EH (cell line): Measurements from ENCODE around the gene PDGFA.
A peak's percentile ranks its signal among the peaks of the same experiment; 100 is the strongest.

Experiments used
- DNase-seq: peaks from one replicate; pipeline ENCODE4 v3.0.0-alpha.2; 2015; ENCODE audit warnings: low read depth

Gene PDGFA

DNA sequence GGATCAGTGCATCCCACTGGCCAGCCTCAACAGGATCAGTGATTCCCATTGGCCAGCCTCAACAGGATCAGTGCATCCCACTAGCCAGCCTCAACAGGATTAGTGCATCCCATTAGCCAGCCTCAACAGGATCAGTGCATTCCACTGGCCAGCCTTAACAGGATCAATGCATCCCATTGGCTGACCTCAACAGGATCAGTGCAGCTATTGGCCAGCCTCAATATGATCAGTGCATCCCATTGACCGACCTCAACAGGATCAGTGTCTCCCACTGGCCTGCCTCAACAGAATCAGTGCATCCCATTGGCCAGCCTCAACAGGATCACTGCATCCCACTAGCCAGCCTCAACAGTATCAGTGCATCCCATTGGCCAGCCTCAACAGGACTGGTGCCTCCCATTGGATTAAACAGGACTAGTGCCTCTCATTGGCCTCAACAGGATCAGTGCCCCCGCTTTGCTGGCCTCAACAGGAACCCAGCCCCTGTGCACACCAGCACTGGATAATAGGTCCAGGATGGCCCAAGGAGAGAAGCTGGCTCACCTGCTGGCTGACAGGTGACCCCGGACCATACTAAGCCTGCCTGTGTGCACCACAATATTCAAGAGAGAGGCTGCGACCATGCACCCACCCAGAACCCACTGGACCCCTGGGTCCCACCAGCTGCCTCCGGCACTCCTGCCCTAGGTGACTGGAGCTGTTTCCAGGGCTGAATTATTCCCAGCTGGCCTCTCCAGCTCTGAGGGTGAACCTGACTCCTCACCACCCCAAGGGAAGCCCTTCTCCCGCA is 59.9 kb downstream of the PDGFA start:
- DNase-seq: no peak

DNA sequence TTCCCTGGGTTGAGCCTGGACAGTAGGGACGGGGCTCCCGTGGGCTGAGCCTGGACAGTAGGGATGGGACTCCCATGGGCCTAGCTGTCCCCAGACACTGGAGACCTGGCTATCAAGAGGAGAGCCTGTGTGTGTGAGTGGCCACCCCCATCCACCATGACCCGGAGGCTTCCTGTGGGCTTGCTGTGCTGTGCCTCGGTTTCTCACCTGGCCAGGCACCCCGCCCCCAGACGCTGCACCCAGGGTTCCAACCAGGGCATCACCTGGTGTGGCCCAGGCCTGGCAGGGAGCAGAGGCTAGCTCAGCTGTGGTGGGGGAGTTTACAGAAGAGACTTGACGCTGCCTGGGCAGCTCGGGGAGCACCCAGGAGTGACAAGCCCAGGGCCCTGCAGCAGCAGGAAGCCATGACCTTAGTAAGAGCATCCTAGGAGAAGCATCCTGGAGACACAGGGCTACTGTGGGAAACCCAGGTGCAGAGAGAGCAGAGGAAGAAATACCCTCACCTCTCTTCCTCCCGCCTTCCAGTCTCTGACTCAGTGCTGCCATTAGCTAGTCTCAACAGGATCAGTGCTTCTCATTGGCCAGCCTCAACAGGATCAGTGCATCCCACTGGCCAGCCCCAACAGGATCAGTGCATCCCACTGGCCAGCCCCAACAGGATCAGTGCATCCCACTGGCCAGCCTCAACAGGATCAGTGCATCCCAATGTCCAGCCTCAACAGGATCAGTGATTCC is 61.0 kb downstream of the PDGFA start:
- no peak for DNase-seq

DNA sequence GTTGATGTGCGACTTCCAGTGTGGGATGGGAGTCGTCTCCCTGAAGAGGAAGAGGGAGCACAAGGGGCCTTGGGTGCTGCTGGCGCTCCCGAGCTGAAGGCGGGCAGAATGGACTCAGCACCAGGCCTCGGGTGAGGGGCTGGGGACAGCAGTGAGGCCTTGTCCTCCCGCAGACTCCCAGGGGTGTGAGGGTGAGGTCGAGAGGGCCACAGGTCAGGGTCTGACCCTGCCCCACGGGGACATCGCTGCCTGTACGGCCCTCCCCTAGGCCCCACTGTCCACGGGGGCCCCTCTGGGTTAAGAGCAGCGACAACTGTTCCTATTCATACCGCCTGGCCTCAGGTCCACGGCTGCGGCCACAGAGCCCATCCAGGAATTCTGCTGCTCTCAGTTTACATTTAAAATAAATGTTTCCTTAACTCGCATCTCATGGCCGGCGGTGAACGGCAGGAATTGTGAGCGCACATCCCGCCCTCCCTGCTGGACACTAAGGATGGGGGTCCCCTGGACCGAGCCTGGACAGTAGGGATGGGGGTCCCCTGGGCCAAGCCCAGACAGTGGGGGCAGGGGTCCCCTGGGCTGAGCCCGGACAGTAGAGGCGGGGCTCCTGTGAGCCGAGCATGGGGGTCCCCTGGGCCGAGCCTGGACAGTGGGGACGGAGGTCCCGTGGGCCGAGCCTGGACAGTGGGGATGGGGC is 61.7 kb downstream of the PDGFA start:
- no peak for DNase-seq

DNA sequence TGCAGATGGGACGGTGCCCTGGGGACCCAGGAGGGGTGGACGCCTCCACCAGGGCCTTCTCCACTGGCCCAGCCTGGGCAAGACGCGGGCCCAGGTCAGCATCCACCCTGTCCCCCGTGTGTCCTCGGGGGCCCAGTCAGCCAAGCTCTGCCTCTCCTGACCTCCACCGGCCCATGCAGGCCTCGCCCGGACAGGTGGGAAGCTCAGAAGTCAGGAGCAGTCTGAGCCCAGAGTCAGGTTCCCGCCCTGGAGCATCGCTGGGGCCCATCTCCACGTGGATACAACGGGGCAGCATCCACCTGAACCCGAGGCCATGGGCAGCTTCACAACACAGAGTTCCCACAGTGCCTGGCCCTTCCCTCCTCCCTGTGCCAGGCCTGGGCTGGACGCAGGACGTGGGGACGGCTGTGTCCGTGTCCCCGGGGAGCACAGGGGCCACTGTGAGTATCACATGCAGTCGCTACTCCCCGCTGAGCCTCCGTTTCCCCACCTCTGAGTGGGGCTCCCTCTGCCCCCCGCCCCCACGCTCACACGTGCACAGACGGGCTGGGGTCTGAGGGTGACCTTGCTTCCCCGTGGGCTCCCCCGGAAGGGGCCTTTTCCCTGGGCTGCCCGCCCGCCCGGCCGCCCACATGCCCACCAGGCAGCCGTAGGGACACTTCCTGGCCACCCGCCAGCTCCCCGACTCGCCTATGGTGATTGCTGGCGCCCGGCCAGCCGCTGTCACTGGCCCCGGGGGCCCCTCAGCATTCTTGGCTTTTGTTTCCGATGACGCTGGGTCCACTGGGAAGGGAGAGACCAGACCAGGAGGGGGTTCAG is 64.3 kb downstream of the PDGFA start:
- DNase-seq: no peak

DNA sequence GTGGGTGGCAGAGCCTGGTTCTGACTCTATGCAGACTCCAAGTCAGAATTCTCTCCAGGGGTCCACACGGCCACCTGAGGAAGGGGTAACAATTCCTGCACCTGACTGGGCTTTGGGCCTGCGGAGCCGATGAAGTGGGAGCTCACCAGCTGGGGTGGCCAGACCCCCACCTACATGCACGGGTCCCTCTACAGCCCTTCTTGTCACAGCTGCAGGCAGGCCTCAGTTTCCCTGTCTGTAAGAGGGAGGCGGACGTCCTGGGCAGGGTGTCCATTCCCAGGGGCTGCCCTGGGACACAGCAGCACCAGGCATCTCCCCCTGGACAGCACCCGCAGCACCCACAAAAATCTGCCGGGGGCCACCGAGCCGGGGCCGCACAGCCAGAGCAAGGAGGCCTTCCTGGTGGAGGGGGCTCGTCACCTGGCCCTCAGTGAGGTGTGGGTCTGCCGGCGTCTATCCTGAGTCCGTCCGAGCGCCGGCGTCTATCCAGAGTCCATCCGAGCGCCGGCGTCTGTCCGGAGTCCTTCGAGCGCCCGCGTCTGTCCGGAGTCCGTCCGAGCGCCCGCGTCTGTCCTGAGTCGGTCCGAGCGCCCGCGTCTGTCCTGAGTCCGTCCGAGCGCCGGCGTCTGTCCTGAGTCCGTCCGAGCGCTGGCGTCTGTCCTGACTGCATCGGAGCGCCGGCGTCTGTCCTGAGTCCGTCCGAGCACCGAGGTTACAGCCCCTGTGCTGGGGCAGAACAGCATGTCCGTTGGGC is 65.1 kb downstream of the PDGFA start:
- no peak for DNase-seq

DNA sequence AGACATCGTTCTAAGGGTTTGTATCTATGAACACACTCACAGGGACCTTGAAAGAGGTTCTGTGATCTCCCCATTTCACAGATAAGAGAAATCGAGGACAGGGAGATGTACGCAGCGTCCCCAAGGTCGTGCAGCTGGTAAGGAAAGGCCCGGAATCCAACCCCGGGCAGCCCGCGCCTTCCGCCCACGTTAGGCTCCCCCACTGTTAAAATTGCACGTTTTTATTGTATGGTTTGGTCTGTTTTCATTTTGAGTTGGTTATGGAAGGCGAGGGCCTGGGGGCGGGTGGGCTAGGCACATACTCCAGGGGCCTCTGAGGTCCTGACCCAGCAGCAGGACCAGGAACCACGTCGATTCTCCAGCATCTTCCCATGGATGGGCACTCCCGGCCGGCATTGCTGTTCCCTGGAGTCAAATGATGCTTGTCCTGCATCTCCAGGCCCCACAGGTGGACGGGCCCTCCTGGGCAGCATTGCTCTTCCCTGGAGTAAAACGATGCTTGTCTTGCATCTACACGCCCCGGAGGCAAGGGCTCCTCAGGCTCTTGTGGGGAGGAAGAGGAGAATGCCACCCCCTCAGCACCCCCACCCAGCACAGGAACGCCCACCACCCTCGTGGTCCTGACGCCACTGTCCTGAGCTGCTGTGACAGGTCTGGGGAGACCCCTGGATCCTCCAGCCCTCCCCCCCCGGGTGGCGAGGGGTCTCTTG is 65.9 kb downstream of the PDGFA start:
- no peak for DNase-seq

DNA sequence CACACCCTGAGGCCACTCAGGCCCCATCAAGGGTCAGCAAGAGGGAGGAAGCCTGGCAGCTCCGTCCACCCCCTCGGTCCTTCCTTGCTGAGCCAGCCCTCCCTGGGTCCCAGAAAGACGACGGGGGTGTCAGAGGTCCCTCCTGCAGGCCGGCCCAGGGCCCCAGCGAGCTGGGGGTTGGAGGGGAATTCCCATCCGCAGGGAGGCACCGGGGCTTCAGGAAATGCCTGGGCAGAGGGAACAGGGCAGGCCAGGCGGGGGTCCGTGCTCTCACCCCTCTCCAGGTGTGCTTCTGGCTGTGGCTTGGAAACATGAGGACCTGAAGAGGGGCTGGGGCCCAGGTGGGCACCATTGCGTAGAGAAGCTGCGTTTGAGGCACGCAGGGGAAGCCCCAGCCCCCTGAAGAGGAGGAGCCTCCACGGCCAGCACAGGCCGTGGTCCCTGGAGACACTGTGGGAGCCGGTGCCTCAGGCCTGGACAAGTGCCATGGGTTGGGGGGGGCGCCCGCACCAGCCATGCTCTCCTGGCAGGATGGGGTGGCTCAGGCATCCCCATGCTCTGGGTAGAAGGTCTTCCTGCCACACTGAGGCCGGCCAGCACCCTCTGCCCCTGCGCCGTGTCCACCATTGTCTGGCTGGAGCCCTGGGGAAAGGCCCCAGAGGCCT is 66.7 kb downstream of the PDGFA start:
- DNase-seq: no peak

DNA sequence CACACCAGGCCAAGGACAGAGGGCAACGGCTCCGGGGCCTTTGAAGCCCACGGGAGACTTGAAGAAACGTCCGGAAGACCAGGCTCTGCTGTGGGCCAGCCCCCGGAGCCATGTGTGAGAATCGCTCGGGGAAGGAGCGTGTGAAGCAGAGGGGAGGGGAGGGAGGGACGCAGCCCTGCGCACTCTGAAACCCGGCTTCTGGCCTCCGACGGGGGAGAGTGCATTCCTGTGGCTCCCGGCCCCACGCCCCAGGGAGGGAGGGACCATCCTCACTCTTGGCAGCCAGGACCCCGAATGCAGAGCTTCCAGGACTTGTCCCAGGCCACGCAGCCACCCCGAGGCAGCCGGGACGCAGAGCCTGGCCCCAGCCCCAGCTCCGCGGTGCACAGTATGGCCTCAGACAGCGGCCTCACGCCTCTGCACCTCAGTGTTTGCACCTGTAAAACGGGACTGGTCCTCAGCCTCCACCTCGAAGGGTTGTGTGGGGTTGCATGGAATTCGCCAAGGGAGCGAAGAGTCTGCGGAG is 67.4 kb downstream of the PDGFA start:
- peak; percentile 79 for DNase-seq

DNA sequence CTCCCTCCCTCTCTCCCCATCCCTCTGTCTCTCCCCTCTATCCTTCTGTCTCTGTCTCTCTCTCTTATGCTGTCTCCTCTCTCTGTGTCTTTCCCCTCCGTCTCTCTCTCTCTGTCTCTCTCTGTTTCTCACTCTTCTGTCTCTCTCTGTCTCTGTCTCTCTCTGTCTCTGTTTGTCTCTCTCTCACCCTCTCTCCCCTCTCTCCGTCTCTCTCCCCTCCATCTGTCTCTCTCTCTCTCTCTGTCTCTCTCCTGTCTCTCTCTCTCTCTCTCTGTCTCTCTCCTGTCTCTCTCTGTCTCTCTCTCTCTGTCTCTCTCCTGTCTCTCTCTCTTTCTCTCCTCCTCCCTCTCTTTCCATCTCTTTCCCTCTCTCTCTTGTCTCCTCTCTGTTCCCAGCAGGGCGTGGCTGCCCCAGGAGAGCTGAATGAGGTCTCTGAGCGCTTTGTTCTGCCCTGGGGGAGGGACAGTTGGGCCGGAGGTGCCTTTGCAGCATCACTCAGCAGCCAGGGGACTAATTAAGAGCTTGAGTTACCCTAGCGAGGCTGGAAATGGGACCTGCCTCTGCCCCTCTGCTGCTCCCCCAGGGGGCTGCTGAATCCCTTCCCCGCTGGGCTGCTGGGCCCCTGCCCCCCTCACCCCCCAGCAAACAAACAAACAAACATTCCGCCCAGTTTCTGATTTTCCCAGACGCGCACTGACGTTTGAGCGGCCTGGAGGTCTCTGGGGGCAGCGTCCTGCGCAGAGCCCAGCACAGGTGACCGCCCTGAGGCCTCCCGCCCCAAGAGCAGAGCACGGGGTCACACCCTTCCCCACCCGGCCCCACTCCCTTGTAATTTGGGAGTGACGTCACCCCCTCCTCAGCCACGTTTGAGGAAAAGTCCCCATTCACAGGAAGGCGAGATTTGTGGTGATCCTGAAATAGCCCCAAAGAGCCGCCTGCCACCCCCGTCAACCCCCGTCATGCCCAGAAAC is 68.1 kb downstream of the PDGFA start:
- no peak for DNase-seq

DNA sequence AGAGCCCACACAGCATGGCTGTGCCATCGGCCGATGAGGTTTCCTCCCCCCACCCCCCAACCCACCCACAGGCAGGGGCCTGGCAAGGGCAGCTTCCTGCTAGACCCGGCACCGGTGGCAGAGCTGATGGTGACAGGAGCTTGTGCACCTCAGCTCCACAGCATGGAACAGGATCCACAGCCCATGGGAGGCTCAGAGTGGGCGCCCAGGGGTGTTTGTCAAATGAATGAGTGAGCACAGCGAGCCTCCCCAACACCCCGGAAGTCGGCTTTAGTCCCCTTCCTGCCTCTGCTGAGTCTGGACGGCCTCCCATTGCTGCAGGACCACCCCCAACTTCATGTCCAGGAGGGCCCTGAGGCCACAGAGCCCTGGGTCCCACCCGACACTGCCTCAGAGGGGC is 68.9 kb downstream of the PDGFA start:
- no peak for DNase-seq

DNA sequence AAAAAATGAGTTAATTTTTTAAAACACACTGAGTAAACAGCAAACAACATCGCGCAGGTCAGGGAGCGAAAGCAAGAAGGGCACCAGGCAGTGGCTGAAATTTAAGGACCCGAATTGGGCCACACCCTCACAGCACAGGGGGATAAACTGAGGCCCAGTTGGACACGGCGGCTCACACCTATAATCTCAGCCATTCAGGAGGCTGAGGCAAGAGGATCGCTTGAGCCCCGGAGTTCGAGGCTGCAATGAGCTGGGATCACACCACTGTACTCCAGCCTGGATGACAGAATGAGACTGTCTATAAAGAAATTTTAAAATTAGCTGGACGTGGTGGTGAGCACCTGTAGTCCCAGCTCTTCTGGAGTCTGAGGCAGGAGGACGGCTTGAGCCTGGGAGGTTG is 69.6 kb downstream of the PDGFA start:
- DNase-seq: no peak

DNA sequence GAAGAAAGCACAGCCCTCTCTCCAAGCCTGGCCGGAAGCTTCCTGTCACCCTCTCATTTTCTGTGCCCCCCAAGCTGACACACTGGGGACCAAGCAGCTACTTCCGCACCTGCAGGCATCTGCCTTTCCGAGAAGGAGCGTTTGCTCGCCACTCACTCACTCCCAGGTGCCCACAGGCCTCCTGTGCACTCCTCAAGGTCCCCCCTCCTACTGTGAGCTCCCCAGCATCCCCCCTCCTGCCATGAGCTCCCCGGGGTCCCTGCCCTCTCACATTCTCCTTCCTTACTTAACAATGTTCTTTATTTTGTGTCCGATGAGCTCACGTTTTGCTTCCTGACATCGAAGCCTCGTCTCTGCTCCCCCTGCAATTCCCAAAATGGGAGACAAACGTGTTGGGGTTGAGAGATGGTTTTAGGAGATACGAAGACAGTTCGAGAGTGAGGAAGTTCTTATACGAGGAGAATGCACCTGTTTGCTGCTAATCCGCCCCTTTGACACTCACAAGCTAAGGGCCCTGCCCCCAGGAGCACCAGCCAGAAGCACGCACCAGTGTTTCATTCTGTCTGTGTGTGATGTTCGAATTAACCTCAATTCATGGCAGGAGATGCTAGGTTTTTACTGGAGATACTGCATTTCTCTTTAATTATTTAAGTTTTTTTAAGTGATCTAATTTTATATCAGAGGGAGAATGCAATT is 70.2 kb downstream of the PDGFA start:
- DNase-seq: no peak

DNA sequence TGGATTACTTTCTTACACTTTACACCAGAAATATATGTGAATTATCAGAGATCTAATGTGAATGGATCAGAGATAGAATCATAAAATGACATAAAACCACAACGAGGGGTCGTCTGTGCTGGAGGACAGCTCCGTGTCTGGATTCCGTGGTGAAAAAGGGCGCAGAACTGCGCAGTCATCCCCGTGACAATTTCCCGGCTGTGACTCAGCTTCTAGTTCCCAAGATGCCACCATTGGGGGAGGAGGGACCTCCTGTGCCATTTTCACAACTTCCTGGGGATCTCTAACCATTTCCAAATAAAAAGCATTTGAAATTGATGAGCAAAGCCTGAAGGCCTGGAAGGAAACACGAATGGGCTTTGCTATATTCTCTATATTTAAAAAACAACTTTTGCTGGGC is 72.1 kb downstream of the PDGFA start:
- DNase-seq: no peak
